Activated CD8-positive, alpha-beta memory T cell treated with anti-CD3 and anti-CD28 coated beads, Interleukin-2, amount 10 ng/mL, durations not matched to agents 7 days and 5 days (primary cell): ENCODE measurements around the gene ZNF878. TPM values are rescaled to one million over a fixed set of nuclear protein-coding genes. Genes with fewer than 3 reads are reported as not detected.

Experiments
- ATAC-seq: fragments of 150-1000 bp; cut with Tn5 transposase; one replicate; pipeline ENCODE4 v1.10.0; 2021; ENCODE audit warnings: moderate library complexity
- CTCF ChIA-PET: fragments of 350-600 bp; sonication (Branson Sonifier 250); formaldehyde crosslinking; loops from one replicate; lab custom pipeline; 2021; ENCODE audit warnings: antibody characterized with exemption; lab: Charles Lee
- DNase-seq: peaks from one replicate; pipeline ENCODE4 v3.0.0-alpha.2; 2020
- H3K27ac Mint-ChIP-seq: one replicate; pipeline ENCODE4 v1.8.0; 2021; ENCODE audit warnings: mild to moderate bottlenecking, mixed read lengths
- H3K27me3 Mint-ChIP-seq: one replicate; pipeline ENCODE4 v1.8.0; 2021; ENCODE audit warnings: mixed read lengths
- H3K36me3 Mint-ChIP-seq: one replicate; pipeline ENCODE4 v1.8.0; 2021; ENCODE audit warnings: mild to moderate bottlenecking, mixed read lengths
- H3K4me1 Mint-ChIP-seq: one replicate; pipeline ENCODE4 v1.8.0; 2021; ENCODE audit warnings: mixed read lengths
- H3K4me3 Mint-ChIP-seq: one replicate; pipeline ENCODE4 v1.8.0; 2021; ENCODE audit warnings: mild to moderate bottlenecking, moderate library complexity, mixed read lengths
- H3K9me3 Mint-ChIP-seq: one replicate; pipeline ENCODE4 v1.8.0; 2022; ENCODE audit warnings: low read depth, mixed read lengths
- total RNA-seq, 2 experiments: library from RNA; stranded (reverse); gene quantifications; one replicate each; pipeline ENCODE4 v1.2.3, GENCODE V29; 2021

The ZNF878 gene
- total RNA-seq, 2 experiments from 2014 or later: 0.67 to 0.94 TPM

- H3K27me3 Mint-ChIP-seq: no peaks in the 10 kb centered on the region
- H3K4me1 Mint-ChIP-seq: peaks cover 21% of the 10 kb centered on the region
- ATAC-seq (peak; percentile 75), DNase-seq (no peak)
- peak overlapping the region; percentile 68 for H3K27ac Mint-ChIP-seq
- CTCF ChIA-PET: interaction anchor here (1.0 to 1.5 kb wide), 2 partner anchors 12 to 140 kb away, joined by 4 to 6 read pairs; partner anchors contain the start of gene ZNF20
- peak overlapping the region; percentile 25 for H3K4me3 Mint-ChIP-seq
- peaks cover 59% of the 10 kb centered on the region for H3K36me3 Mint-ChIP-seq
- peaks cover 5% of the 10 kb centered on the region for H3K9me3 Mint-ChIP-seq
These were observed 52.4 kb downstream of the ZNF878 start for GRCh38 chr19:12000152-12000981.

- no peak for ATAC-seq
- Mint-ChIP-seq H3K9me3 (peaks cover 7% of the 10 kb centered on the region), H3K27me3 (no peaks in the 10 kb centered on the region), H3K4me3 (no peak overlapping the region), H3K36me3 (peaks cover 57% of the 10 kb centered on the region), H3K4me1 (peaks cover 19% of the 10 kb centered on the region), H3K27ac (no peak overlapping the region)
- DNase-seq: no peak
- CTCF ChIA-PET: no interaction called here
These were observed 57.6 kb downstream of the ZNF878 start for GRCh38 chr19:11995174-11995573.

Other genes starting within 250 kb of the ZNF878 start
- 10 to 100 TPM; 11.2 to 14.9 TPM for gene ZNF440, start 238.7 kb downstream of the ZNF878 start, total RNA-seq
- 1 to 10 TPM; 6.0 to 6.2 TPM for gene ZNF439, start 204.2 kb downstream of the ZNF878 start, total RNA-seq
- gene ZNF69, start 165.2 kb downstream of the ZNF878 start, total RNA-seq: 1 to 10 TPM; 1.2 to 2.0 TPM
- 10 to 100 TPM; 16.9 to 24.1 TPM for gene ZNF700, start 127.9 kb downstream of the ZNF878 start, total RNA-seq
- under 1 TPM; 0.85 to 0.98 TPM for gene ZNF763, start 87.9 kb downstream of the ZNF878 start, total RNA-seq
- under 1 TPM; 0.20 to 0.82 TPM for gene ZNF433, start 17.3 kb downstream of the ZNF878 start, total RNA-seq
- 1 to 10 TPM; 1.3 to 1.5 TPM for gene ZNF844, start 11.8 kb upstream of the ZNF878 start, total RNA-seq
- gene ZNF20, start 87.4 kb upstream of the ZNF878 start, total RNA-seq: 1 to 10 TPM; 3.7 to 5.2 TPM
- gene ZNF625, start 103.8 kb upstream of the ZNF878 start, total RNA-seq: 1 to 10 TPM; 3.9 to 4.3 TPM
- gene ZNF136, start 110.1 kb upstream of the ZNF878 start, total RNA-seq: 10 to 100 TPM; 11.3 to 12.9 TPM
- 10 to 100 TPM in 1 of 2 experiments, 1 to 10 TPM in 1; 9.7 to 11.9 TPM for gene ZNF44, start 241.9 kb upstream of the ZNF878 start, total RNA-seq